HG03045 (cell line): ENCODE results near the gene ZMIZ1.
A peak's percentile ranks its signal among the peaks of the same experiment; 100 is the strongest.

Experiments
- ATAC-seq: cut with Tn5 transposase; IDR thresholded peaks from one replicate; pipeline ENCODE4 v1.9.1; 2021; ENCODE audit warnings: mild to moderate bottlenecking, moderate library complexity; ENCODE audit not compliant: unreplicated experiment

Gene ZMIZ1, protein sequence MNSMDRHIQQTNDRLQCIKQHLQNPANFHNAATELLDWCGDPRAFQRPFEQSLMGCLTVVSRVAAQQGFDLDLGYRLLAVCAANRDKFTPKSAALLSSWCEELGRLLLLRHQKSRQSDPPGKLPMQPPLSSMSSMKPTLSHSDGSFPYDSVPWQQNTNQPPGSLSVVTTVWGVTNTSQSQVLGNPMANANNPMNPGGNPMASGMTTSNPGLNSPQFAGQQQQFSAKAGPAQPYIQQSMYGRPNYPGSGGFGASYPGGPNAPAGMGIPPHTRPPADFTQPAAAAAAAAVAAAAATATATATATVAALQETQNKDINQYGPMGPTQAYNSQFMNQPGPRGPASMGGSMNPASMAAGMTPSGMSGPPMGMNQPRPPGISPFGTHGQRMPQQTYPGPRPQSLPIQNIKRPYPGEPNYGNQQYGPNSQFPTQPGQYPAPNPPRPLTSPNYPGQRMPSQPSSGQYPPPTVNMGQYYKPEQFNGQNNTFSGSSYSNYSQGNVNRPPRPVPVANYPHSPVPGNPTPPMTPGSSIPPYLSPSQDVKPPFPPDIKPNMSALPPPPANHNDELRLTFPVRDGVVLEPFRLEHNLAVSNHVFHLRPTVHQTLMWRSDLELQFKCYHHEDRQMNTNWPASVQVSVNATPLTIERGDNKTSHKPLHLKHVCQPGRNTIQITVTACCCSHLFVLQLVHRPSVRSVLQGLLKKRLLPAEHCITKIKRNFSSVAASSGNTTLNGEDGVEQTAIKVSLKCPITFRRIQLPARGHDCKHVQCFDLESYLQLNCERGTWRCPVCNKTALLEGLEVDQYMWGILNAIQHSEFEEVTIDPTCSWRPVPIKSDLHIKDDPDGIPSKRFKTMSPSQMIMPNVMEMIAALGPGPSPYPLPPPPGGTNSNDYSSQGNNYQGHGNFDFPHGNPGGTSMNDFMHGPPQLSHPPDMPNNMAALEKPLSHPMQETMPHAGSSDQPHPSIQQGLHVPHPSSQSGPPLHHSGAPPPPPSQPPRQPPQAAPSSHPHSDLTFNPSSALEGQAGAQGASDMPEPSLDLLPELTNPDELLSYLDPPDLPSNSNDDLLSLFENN

DNA sequence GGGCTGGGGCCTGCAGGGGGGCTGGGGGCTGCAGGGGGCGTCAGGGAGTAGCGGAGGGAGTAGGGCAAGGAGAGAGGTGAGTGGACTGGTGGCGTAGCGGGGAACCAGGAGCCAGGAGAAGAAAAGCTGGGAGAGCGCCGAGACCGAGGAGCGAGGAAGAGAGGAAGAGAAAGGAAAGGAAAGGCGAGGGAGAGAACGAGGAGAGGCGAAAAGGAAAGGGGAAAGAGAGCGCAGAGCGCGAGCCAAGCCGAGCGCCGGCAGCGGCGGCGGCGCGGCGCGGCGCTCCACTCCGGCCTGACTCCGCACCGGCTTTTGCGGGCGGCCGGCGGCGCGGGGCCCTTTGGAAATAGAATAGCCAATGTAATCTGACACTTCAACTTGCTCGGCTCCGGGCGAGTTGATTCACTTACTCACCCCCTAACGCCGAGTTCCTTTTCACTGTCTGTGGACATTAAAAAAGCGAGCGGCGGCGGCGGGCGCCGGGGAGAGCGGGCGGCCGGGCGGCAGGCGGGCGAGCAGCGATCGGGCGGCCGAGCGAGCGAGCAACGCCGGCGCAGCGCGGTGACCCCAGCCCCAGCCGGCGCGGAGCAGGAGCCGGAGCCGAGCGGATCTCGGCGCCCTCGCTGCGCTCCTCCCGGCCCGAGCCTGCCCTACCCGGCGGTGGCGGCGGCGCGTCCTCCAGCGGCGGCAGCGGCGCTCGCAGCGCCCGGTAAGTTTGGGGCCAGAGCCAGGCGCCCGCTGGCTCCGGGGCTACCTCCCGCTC lies at the start of gene ZMIZ1:
TSS of gene ZMIZ1 (plus strand) at position 405 of the 763 bp plus-strand sequence. CDS start 132,667 bp downstream, outside the sequence.
- ATAC-seq = peak; percentile 54

DNA sequence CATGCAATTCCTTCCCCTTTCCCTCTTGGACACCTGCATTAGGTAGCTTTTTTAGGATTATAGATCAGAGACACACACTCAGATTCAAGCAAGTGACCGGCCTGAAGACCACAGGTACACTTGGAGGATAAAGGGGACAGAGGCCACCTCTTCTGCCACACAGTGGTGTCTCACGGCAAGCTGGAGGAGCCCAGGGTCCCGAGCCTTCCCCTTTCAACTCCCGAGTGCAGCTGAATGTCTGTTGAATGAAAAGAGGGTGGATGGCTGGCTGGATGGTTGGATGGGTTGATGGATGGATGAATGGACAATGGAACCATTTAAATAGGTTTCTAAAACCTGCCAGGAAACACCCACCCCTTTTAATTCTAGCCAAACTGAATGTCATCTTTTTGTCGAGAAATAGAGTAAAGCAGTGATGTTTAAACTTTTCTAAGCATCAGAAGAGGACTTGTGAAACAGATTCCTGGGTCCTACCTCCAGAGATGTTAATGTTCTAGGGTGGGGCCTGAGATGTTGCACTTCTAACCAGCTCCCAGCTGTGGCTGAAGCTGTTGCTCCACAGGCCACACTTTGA lies 49.2 kb upstream of the ZMIZ1 start:
- no peak for ATAC-seq

DNA sequence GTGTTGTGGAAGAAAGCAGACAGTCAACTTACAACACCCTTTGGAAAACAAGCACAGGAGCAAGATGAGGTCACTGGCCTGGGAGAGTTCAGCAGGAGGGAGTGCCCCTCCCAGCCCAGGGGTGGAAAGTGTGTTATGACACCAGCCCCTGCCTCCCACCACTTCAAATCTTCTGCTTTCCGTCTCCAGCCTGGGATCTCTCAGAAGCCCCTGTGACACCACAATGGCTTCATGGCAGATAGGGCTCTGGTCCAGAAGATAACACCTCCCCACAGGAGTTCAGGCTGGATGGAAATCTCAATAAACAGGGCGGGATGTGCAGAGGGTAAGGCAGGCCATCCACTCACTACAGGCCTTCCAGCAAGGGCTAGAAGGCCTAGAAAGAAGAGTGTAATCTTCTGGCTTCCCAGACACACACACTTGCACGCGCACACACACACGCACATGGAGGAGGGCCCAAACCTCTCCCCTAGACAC lies 48.7 kb upstream of the ZMIZ1 start:
- no peak for ATAC-seq

DNA sequence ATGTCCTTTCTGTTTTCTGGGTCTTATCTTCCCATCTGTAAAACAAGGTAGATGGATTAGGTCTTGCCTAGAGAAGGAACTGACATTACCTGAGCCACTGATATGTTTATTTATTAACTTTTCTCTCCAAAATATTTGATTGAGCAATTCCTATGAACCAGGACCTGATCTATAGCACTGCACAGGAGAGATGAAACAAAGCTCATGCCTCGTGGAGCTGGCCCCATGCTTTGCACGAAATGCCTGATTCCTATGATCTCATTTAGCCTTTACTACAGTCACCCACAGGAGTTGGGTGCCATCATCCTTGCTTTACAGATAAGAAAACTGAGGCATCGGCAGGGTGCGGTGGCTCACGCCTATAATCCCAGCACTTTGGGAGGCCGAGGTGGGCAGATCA lies 48.2 kb upstream of the ZMIZ1 start:
- ATAC-seq = no peak

DNA sequence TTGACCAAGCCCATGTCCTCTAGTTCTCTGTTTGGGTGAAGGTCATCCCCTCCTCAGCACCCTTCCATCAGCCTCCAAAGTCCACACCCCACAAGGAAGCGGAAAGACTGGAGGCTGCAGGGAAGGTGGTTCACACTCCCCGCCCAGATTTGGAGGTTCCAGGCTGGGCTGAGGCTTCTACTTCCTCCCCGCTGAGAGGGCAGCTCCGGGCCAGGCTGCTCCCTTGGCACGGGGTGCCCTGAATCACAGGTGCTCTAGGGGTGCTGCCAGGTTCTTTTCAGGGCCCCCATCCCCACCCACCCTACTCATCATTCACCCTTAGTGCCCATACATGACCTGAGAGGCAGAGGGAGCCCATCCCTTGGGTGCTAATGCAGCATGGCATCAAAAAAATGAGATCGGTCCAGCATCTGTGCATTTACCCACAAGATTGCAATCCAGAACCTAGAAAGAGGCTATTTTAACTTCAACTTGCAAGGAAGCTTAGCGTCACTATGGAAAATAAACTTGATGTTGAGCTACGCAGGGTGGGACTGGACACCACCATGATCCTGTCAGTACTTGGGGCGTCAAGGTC lies 47.3 kb upstream of the ZMIZ1 start:
- no peak for ATAC-seq

DNA sequence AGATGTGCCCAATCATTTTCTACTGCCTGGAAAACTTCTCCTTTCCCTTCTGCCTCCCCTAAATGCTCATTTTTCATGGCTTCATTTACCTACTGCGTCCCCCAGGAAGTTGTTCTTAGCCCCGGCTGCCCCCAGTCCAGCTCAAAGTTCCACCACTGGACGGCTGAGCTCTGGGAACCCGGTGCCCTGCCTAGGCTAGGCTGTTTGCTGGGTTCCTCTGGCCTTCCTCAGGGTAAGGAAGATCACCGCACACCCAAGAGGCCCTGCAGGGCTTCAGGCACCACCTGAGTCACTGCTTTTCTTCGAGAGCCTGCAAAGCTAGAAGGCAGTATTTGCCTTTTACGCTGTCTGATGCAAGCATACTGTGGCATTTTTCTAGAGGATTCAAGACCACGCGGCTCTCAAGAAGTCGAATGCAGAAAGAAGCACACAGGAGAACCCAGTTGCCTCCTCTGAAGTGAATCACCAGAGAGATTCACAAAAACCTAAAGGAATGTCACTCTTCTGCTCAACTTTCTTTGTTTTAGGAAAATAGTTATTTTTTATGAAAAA lies 46.7 kb upstream of the ZMIZ1 start:
- no peak for ATAC-seq

DNA sequence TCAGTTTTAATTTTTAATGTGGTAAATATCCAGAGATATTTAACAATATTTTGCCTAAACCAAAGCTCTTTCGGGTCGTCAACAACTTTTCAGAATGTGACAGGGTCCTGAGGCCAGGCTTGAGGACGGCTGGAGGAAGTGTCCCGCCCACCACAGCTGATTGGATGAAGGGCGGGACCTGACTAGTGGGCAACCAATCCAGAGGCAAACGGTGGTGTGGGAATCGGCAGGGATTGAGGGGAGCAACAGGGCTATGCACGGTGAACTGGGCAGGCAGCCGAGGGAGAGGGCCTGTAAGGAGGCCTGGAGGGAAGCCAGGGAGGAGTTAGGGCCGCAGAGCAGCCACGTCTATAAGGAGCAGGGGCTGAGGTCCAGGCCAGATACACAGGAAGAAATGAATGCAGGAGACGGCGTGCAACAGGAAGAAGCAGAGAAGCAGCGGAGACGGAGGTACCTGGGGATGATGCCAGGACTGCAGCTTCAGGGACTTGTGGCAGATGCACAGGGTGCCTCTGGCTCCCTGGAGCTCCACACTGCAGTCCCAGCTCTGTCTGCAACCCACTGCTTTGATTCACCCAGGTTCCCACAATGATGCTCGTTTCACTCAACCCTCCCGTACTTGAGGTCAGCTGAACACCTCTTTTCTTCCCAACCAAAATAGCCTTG lies 46.1 kb upstream of the ZMIZ1 start:
- ATAC-seq = no peak

DNA sequence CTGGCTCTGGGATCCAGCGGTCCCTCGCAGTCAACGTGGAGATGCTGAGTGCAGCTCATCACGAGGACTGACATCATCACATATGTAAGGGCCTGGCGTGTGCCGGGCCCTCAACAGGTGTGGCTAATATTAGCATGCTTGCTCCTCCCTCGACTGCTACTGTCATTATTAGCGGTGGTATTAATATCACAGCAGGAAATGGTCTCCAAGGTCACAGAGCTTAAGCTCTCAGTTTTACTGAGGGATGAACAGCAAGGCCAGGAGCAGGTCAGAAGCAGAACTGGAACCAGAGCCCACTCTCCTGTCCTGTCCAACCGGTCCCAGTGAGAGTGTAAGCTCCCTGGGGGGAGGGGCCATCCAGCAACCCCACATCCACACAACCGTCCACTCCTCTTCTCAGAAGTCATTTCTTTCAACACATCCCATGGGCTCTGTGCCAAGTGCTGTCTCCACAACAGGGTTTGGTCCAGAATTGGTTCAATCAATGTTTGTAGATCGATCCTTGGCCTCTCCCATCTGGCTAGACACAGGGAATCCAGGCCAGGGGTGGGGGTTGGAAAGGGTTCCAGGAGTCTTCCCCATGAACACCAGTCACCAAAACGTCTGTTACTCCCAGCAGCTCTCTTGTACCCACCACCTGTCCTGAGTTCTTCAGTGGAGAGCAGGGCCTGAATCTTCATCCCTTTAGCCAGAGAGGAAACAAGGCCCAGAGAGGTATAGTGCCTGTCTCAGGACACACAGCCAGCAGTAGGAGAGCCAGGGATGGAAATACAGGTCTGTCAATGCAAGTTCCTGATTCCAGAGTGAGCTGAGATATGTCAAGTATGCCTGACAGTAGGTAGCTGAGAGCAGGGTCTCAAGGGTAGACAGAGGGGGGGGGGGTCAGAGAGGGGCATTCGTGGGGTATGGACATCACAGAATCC lies 45.3 kb upstream of the ZMIZ1 start:
- no peak for ATAC-seq

DNA sequence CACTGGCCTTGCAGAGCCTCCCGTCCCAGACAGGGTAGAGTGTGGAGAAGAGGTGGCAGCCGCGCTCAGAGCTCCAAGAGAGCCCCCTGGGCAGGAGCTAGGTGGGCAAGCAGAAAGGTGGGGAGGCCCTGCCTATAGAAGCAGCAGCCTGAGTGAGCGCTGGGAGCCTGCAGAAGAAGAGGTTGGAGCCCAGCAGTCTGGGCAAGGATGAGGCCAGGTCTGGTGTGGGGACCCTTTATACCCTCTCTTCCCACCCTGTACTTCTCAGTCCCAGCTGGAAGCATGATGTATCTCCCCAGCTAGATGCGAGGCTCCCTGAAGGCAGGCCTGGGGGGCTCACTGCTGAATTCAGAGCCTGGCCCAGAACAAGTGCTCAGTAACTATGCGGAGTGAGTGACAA lies 44.5 kb upstream of the ZMIZ1 start:
- ATAC-seq = no peak

DNA sequence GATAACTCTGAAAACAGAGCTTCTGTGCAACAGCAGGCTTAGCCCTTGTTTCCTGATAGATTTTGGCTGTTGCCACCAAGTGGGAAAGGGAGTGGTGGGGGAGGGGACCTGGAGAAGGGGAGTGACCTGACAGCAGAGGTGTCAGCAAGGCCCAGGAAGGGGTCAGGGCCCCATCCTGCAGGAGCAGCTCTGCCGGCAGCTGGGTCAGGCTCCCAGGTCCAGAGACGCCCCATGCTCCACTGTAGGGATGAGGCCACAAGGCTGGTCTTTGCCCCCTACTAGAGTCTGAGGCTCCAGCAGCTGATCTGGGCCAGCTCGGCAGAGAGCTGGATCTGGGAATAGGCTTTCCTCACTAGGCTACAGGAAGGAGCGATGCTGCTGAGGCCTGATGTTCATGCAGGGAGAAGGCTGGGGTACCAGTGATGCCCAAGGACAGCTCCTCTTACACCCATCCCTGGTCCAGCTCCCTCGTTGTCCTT lies 44.0 kb upstream of the ZMIZ1 start:
- no peak for ATAC-seq

DNA sequence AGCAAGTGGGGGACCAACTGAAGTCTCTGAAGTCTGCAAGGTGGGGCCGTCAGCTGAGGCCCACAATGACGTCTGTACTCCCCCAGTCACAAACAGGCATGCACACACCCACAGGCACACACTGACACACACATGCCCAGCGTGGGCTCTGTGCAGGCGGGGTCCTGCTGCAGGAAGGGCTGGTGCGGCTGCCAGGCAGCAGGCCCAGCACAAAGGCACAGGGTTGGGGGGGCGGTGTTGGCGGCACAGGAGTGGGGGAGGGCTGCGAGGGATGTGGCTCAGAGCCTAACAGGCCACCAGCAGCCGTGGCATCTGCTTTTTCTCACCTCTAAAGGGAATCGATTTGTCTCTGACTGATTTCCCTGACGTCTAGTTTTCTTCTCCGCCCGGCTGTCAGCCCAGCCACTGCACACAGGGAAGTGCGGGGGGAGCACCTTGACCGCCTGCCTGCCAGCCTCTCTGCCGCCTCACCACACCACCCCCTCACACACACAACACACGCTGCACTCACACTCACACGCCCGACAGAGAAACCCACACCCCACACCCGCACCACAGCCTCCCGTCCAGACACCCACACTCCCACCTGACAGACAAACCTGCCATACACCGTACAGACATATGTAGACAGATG lies 43.5 kb upstream of the ZMIZ1 start:
- no peak for ATAC-seq

DNA sequence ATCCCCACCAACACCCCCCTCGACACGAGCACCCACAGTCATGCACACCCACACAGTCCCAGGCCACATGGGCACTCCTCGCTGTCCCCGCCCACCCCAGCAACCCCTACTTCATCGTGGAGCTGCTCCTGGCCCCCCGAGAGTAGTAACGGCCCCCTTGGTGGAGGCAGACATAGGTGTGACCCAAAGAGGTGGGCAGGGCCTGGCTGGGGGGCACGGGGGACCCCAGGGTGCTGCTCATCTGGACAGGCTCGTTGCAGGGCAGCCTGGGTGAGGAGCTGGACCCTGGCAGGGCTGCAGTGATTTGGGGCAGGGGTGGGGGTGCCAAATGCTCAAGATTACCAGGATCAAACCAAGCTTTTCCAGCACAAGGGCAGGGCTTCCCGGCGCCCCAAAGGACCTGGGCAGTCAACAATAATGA lies 42.4 kb upstream of the ZMIZ1 start:
- ATAC-seq = no peak

DNA sequence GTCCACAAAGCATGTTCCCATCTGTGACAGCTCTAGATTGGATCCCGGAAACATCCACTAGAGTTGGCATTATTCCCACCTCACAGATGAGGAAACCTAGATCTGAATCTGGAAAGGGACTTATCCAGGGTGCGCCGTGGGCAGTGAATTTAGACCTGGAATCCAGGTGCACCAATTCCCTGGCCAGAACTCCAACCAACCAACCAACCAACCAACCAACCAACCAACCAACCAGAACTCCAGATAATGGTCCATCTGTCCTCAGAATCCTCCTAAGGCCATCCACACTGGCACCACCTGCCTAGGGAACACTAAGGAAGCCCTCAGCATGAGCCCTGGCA lies 42.0 kb upstream of the ZMIZ1 start:
- ATAC-seq = no peak

DNA sequence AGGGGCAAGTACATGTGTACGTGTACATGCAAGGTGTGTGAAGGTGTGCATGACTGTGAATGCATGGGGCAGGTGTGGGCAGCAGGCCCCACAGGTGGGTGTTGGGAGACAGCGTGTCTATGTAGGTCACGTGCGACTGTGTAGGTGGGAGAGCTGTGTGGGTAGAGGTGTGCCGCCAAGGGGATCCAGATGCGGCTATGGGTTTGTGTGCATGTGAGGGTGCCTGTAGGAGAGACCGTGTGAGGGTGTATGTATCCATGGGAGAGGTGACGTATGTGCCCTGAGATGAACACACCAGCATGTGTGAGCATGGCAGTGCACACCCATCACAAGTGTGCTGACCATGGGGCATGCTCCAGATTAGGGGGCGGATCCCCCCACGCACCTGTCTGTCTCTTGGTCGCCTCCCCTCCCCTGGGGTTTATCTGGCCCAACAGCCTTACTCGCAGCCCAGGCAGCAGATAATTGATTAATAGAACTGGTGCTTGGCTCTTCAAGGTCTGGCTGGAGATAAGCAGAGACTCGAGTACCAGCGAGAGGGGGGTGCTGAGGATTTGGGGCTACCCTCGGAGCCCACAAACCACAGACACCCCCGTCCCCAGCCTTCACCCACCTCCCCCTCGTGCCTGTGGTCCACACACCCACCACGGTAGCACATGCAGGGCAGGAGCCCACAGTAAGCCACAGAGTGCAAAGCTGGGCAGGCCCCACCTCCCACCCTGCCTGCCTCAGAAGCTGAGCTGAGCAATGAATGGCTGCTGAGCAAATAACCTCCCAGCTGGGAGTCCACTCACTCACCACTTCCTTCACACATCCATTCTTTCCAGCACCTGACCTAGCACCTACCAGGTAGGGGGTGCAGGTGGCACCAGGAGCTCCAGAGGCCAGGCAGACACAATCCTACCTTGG lies 41.4 kb upstream of the ZMIZ1 start:
- no peak for ATAC-seq

DNA sequence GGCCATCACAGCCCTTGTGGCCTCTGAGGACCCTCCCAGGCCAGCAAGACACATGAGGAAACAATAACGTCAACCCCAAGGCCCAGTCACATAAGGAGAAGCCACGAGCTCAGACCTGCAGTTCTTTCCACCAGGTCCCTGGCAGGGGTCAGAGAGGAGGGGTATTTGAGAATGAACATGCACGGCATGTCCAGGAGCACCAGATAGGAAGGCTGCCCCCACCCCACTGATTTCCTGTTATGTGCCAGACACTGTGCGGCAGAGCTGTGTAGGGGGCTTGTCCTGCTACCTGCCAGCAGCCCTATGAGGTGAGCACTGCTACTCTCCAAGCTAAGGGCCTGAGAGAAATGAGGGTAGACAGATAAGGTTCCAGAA lies 40.7 kb upstream of the ZMIZ1 start:
- no peak for ATAC-seq

DNA sequence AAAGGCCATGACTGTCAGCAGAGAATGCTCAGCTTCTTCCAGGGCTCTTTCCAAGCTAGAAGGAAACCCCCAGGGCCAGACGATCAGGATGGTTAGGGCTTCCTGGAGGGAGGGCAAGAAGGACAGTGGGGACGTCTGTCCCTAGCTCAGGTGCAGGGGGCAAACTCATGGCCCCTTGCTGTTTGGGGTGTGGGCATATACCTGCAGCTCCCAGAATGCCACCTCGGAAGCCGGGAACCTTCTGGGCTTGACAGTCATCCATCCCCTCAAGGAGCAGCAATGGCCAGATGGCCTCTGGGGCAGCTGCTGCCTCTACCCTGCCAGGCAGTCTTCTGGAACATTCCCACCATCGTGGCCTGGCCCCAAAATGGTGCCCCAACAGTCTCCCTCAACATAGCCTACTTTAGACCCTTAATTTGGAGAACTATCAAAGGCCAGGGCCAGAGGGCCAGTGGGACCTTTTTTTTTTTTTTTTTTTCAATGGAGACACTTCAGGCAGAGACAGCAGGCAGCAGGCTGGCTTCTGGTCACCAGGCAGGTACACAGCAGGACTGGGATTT lies 40.2 kb upstream of the ZMIZ1 start:
- ATAC-seq = no peak
